ENCODE results near the gene ZDHHC6. TPM values are rescaled to one million over a fixed set of nuclear protein-coding genes. Genes with fewer than 3 reads are reported as not detected.
"Not testable (repeated sequence)": the region's sequence is repeated elsewhere in the genome, so short reads cannot be mapped to it uniquely, and the experiment has no call there.

Gene ZDHHC6
- total RNA-seq, 1 experiment from 2014 or later: 35.2 TPM

DNA sequence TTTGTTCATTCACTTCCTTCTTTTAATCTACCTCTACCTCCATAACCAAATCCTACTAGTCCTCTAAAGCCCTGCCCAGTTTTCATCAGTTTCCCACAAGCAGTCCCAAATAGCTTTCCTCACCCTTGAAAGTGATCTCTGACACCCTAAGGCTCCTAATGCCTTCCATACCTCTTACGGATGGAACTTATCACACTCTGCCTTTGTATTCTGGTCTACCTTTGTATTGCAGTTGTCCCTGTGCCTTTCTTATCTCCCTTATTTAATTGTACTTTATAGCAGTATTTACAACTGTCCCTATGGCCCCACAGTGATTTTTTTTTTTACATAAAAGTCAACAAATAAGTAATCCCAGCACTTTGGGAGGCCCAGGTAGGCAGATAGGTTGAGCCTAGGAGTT lies 39.0 kb downstream of the ZDHHC6 start:
- TF ChIP-seq, protein P1, sequence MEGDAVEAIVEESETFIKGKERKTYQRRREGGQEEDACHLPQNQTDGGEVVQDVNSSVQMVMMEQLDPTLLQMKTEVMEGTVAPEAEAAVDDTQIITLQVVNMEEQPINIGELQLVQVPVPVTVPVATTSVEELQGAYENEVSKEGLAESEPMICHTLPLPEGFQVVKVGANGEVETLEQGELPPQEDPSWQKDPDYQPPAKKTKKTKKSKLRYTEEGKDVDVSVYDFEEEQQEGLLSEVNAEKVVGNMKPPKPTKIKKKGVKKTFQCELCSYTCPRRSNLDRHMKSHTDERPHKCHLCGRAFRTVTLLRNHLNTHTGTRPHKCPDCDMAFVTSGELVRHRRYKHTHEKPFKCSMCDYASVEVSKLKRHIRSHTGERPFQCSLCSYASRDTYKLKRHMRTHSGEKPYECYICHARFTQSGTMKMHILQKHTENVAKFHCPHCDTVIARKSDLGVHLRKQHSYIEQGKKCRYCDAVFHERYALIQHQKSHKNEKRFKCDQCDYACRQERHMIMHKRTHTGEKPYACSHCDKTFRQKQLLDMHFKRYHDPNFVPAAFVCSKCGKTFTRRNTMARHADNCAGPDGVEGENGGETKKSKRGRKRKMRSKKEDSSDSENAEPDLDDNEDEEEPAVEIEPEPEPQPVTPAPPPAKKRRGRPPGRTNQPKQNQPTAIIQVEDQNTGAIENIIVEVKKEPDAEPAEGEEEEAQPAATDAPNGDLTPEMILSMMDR (conservative IDR thresholded peaks at IDR 0.05): no peak
- H3K36me3 Mint-ChIP-seq (ENCODE audit: insufficient read depth in 1 of 3, low read depth in 3 of 3): no peaks in the 10 kb centered on the region

DNA sequence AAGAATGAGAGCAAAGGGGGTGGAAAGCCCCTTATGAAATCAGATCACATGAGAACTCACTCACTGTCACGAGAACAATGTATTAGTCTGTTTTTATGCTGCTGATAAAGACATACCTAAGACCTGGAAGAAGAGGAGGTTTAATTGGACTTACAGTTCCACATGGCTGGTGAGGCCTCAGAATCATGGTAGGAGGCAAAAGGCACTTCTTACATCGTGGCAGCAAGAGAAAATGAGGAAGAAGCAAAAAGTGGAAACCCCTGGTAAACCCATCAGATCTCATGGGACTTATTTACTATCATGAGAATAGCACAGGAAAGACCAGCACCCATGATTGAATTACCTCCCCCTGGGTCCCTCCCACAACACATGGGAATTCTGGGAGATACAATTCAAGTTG lies 39.9 kb downstream of the ZDHHC6 start:
- H3K9me3 Mint-ChIP-seq; DNase-seq; H3K23me2 ChIP-seq (ENCODE audit: insufficient read length, low read depth, low read length, poor library complexity, severe bottlenecking); H3K9ac ChIP-seq (ENCODE audit: extremely low read depth, insufficient read length, low read length); H3K9me3 ChIP-seq (ENCODE audit: control insufficient read depth, low read depth, low read length); H2BK20ac ChIP-seq (ENCODE audit: low read depth, low read length, poor library complexity, severe bottlenecking); H2BK15ac ChIP-seq (ENCODE audit: low read depth, low read length); H3K27me3 ChIP-seq (ENCODE audit: insufficient read depth, low read length); H4K5ac ChIP-seq (ENCODE audit: insufficient read length, low read depth, low read length); H3K27ac Mint-ChIP-seq; H4K8ac ChIP-seq (replicated peaks; ENCODE audit: insufficient read length, low read depth, low read length); H3K56ac ChIP-seq (ENCODE audit: insufficient read length, low read depth, low read length); H4K20me1 ChIP-seq (ENCODE audit: control insufficient read depth, insufficient read depth, insufficient read length); H3K27ac ChIP-seq (ENCODE audit: insufficient read length, low read depth, low read length); H3K4ac ChIP-seq (ENCODE audit: low read depth, low read length); H3K14ac ChIP-seq (ENCODE audit: insufficient read depth, low read length); H2AFZ ChIP-seq (ENCODE audit: low read length); H2AK5ac ChIP-seq (ENCODE audit: insufficient read length, low read length); H3K18ac ChIP-seq (ENCODE audit: insufficient read length, low read depth, low read length); H3K4me1 ChIP-seq (ENCODE audit: insufficient read depth, low read length); H3K4me2 ChIP-seq (ENCODE audit: insufficient read depth, insufficient read length, low read length); H3K79me1 ChIP-seq (ENCODE audit: insufficient read depth, low read depth, low read length, poor library complexity, severe bottlenecking); H2BK120ac ChIP-seq (ENCODE audit: low read depth, low read length, poor library complexity, severe bottlenecking); H2BK12ac ChIP-seq (ENCODE audit: insufficient read length, low read depth, low read length); H2BK5ac ChIP-seq (ENCODE audit: insufficient read length, low read length); H3T11ph ChIP-seq (ENCODE audit: low read length); H3K4me3 Mint-ChIP-seq; H3K79me2 ChIP-seq (ENCODE audit: insufficient read depth, low read length); H3K23ac ChIP-seq (ENCODE audit: insufficient read length, low read depth, low read length); H3K36me3 Mint-ChIP-seq (ENCODE audit: insufficient read depth in 1 of 3, low read depth in 3 of 3); H3K4me1 Mint-ChIP-seq; H4K91ac ChIP-seq (ENCODE audit: insufficient read length, low read depth, low read length): not testable (repeated sequence)
- WGBS (ENCODE audit: extremely low coverage, insufficient read length, low lambda C conversion rate): no CpG with 5 or more reads among the region's 2 CpGs
- peaks cover 11% of the 10 kb centered on the region for H3K27me3 Mint-ChIP-seq (ENCODE audit: low read depth)

More for the DNA sequence above, 39.0 kb downstream of the ZDHHC6 start:
- Histone ChIP-seq H3K27me3 (ENCODE audit: insufficient read depth, low read length) (no peaks in the 10 kb centered on the region), H2AFZ (ENCODE audit: low read length) (no peak overlapping the region), H3K79me1 (ENCODE audit: insufficient read depth, low read depth, low read length, poor library complexity, severe bottlenecking) (no peaks in the 10 kb centered on the region), H4K8ac (replicated peaks; ENCODE audit: insufficient read length, low read depth, low read length) (no peak overlapping the region), H3K9ac (ENCODE audit: extremely low read depth, insufficient read length, low read length) (no peak overlapping the region), H3K14ac (ENCODE audit: insufficient read depth, low read length) (no peak overlapping the region), H2BK15ac (ENCODE audit: low read depth, low read length) (no peak overlapping the region), H3K4ac (ENCODE audit: low read depth, low read length) (no peak overlapping the region), H4K91ac (ENCODE audit: insufficient read length, low read depth, low read length) (no peak overlapping the region), H3K79me2 (ENCODE audit: insufficient read depth, low read length) (no peaks in the 10 kb centered on the region), H3K9me3 (ENCODE audit: control insufficient read depth, low read depth, low read length) (no peaks in the 10 kb centered on the region), H2AK5ac (ENCODE audit: insufficient read length, low read length) (no peak overlapping the region), H2BK12ac (ENCODE audit: insufficient read length, low read depth, low read length) (no peak overlapping the region), H3K23me2 (ENCODE audit: insufficient read length, low read depth, low read length, poor library complexity, severe bottlenecking) (no peaks in the 10 kb centered on the region), H3K4me2 (ENCODE audit: insufficient read depth, insufficient read length, low read length) (no peak overlapping the region), H2BK20ac (ENCODE audit: low read depth, low read length, poor library complexity, severe bottlenecking) (no peak overlapping the region), H3T11ph (ENCODE audit: low read length) (no peak overlapping the region), H4K20me1 (ENCODE audit: control insufficient read depth, insufficient read depth, insufficient read length) (no peaks in the 10 kb centered on the region), H2BK5ac (ENCODE audit: insufficient read length, low read length) (no peak overlapping the region), H2BK120ac (ENCODE audit: low read depth, low read length, poor library complexity, severe bottlenecking) (no peak overlapping the region), H3K4me1 (ENCODE audit: insufficient read depth, low read length) (no peaks in the 10 kb centered on the region), H3K18ac (ENCODE audit: insufficient read length, low read depth, low read length) (no peak overlapping the region), H3K27ac (ENCODE audit: insufficient read length, low read depth, low read length) (no peak overlapping the region), H3K56ac (ENCODE audit: insufficient read length, low read depth, low read length) (no peak overlapping the region), H4K5ac (ENCODE audit: insufficient read length, low read depth, low read length) (no peak overlapping the region), H3K23ac (ENCODE audit: insufficient read length, low read depth, low read length) (no peak overlapping the region)
- Mint-ChIP-seq H3K27ac (no peak overlapping the region), H3K27me3 (ENCODE audit: low read depth) (peaks cover 11% of the 10 kb centered on the region), H3K4me3 (no peak overlapping the region), H3K4me1 (no peaks in the 10 kb centered on the region), H3K9me3 (no peaks in the 10 kb centered on the region)
- DNase-seq: no peak
- WGBS (ENCODE audit: extremely low coverage, insufficient read length, low lambda C conversion rate): no CpG with 5 or more reads among the region's 1 CpG

Measured in H9 (cell line).